T-helper 2 cell treated with Interferon-gamma antibody and Interleukin-4, amounts not matched to agents 5 μg/mL and 100 μg/mL, for 36 hours (primary cell): ENCODE data around the gene SEMA4F.

Experiments
- DNase-seq: peaks from one replicate; pipeline ENCODE4 v3.0.0; 2021; ENCODE audit warnings: low spot score
- H3K27ac Mint-ChIP-seq: one replicate; pipeline ENCODE4 v1.8.0; 2021; ENCODE audit warnings: mild to moderate bottlenecking, mixed read lengths
- H3K27me3 Mint-ChIP-seq: one replicate; pipeline ENCODE4 v1.8.0; 2021; ENCODE audit warnings: low read depth, mixed read lengths
- H3K36me3 Mint-ChIP-seq: one replicate; pipeline ENCODE4 v1.8.0; 2021; ENCODE audit warnings: low read depth, mixed read lengths
- H3K4me1 Mint-ChIP-seq: one replicate; pipeline ENCODE4 v1.8.0; 2021; ENCODE audit warnings: low read depth, mixed read lengths
- H3K4me3 Mint-ChIP-seq: one replicate; pipeline ENCODE4 v1.8.0; 2022; ENCODE audit warnings: mild to moderate bottlenecking, moderate library complexity, mixed read lengths
- H3K9me3 Mint-ChIP-seq: one replicate; pipeline ENCODE4 v1.8.0; 2021; ENCODE audit warnings: mixed read lengths

SEMA4F gene

GRCh38 chr2:74645344-74645743 lies 8.7 kb upstream of the SEMA4F start:
- H3K4me3 Mint-ChIP-seq: no peak overlapping the region
- no peak for DNase-seq
- no peak overlapping the region for H3K27ac Mint-ChIP-seq
- no peaks in the 10 kb centered on the region for H3K9me3 Mint-ChIP-seq
- H3K36me3 Mint-ChIP-seq: peaks cover 2% of the 10 kb centered on the region
- peaks cover 2% of the 10 kb centered on the region for H3K4me1 Mint-ChIP-seq
- peaks cover 32% of the 10 kb centered on the region for H3K27me3 Mint-ChIP-seq

- Mint-ChIP-seq H3K27me3 (peaks cover 30% of the 10 kb centered on the region), H3K4me3 (no peak overlapping the region)
Measured at GRCh38 chr2:74646201-74646600, 7.8 kb upstream of the SEMA4F start.

GRCh38 chr2:74646834-74647482 lies 7.1 kb upstream of the SEMA4F start:
- DNase-seq: no peak
- Mint-ChIP-seq H3K4me3 (no peak overlapping the region), H3K4me1 (peaks cover 2% of the 10 kb centered on the region), H3K27me3 (peaks cover 29% of the 10 kb centered on the region), H3K27ac (no peak overlapping the region), H3K36me3 (peaks cover 2% of the 10 kb centered on the region), H3K9me3 (no peaks in the 10 kb centered on the region)

More at GRCh38 chr2:74646201-74646600, 7.8 kb upstream of the SEMA4F start:
- DNase-seq: no peak
- H3K36me3 Mint-ChIP-seq: peaks cover 2% of the 10 kb centered on the region
- H3K4me1 Mint-ChIP-seq: peaks cover 2% of the 10 kb centered on the region
- no peaks in the 10 kb centered on the region for H3K9me3 Mint-ChIP-seq
- no peak overlapping the region for H3K27ac Mint-ChIP-seq

GRCh38 chr2:74648009-74648443 lies 6.0 kb upstream of the SEMA4F start, which contains the start of gene M1AP:
M1AP (minus strand) TSS chr2:74648330; CDS start chr2:74640275, 8,055 bp downstream.
- Mint-ChIP-seq H3K4me1 (peaks cover 6% of the 10 kb centered on the region), H3K27ac (no peak within 1 kb of the TSS), H3K27me3 (peaks cover 26% of the 10 kb centered on the region), H3K4me3 (no peak within 1 kb of the TSS), H3K9me3 (no peaks in the 10 kb centered on the region), H3K36me3 (peaks cover 2% of the 10 kb centered on the region)
- DNase-seq: no peak

GRCh38 chr2:74653589-74653984 lies 460 bp upstream of the SEMA4F start:
- Mint-ChIP-seq H3K27ac (no peak overlapping the region), H3K4me1 (peaks cover 13% of the 10 kb centered on the region), H3K4me3 (peak overlapping the region; percentile 74), H3K9me3 (no peaks in the 10 kb centered on the region), H3K27me3 (peaks cover 26% of the 10 kb centered on the region), H3K36me3 (no peaks in the 10 kb centered on the region)
- DNase-seq: no peak

- Mint-ChIP-seq H3K4me3 (no peak overlapping the region), H3K9me3 (no peaks in the 10 kb centered on the region), H3K27me3 (peaks cover 16% of the 10 kb centered on the region), H3K36me3 (no peaks in the 10 kb centered on the region), H3K27ac (no peak overlapping the region), H3K4me1 (peaks cover 13% of the 10 kb centered on the region)
- no peak for DNase-seq
Measured at GRCh38 chr2:74655579-74655978, 1.5 kb downstream of the SEMA4F start.

- Mint-ChIP-seq H3K4me3 (no peak overlapping the region), H3K27me3 (peaks cover 14% of the 10 kb centered on the region), H3K27ac (no peak overlapping the region), H3K4me1 (peaks cover 8% of the 10 kb centered on the region), H3K36me3 (no peaks in the 10 kb centered on the region), H3K9me3 (no peaks in the 10 kb centered on the region)
- no peak for DNase-seq
Measured at GRCh38 chr2:74658516-74658915, 4.5 kb downstream of the SEMA4F start.

- H3K36me3 Mint-ChIP-seq: no peaks in the 10 kb centered on the region
- H3K27ac Mint-ChIP-seq: no peak overlapping the region
- no peaks in the 10 kb centered on the region for H3K9me3 Mint-ChIP-seq
- H3K4me1 Mint-ChIP-seq: peaks cover 6% of the 10 kb centered on the region
- no peak overlapping the region for H3K4me3 Mint-ChIP-seq
- no peak for DNase-seq
- peaks cover 14% of the 10 kb centered on the region for H3K27me3 Mint-ChIP-seq
Measured at GRCh38 chr2:74659462-74659861, 5.4 kb downstream of the SEMA4F start.

GRCh38 chr2:74668087-74668486 lies 14.0 kb downstream of the SEMA4F start:
- Mint-ChIP-seq H3K27me3 (no peaks in the 10 kb centered on the region), H3K4me1 (no peaks in the 10 kb centered on the region), H3K36me3 (no peaks in the 10 kb centered on the region), H3K27ac (no peak overlapping the region), H3K4me3 (no peak overlapping the region), H3K9me3 (no peaks in the 10 kb centered on the region)
- no peak for DNase-seq

- no peak overlapping the region for H3K4me3 Mint-ChIP-seq
- H3K27me3 Mint-ChIP-seq: no peaks in the 10 kb centered on the region
- H3K4me1 Mint-ChIP-seq: no peaks in the 10 kb centered on the region
- H3K27ac Mint-ChIP-seq: no peak overlapping the region
- H3K36me3 Mint-ChIP-seq: no peaks in the 10 kb centered on the region
- DNase-seq: no peak
- no peaks in the 10 kb centered on the region for H3K9me3 Mint-ChIP-seq
Measured at GRCh38 chr2:74670263-74670662, 16.2 kb downstream of the SEMA4F start.

GRCh38 chr2:74671479-74671878 lies 17.4 kb downstream of the SEMA4F start:
- Mint-ChIP-seq H3K9me3 (no peaks in the 10 kb centered on the region), H3K4me1 (no peaks in the 10 kb centered on the region), H3K36me3 (no peaks in the 10 kb centered on the region), H3K27ac (no peak overlapping the region), H3K4me3 (no peak overlapping the region), H3K27me3 (no peaks in the 10 kb centered on the region)
- no peak for DNase-seq

- Mint-ChIP-seq H3K4me3 (no peak overlapping the region), H3K4me1 (no peaks in the 10 kb centered on the region), H3K9me3 (no peaks in the 10 kb centered on the region), H3K27me3 (no peaks in the 10 kb centered on the region), H3K27ac (no peak overlapping the region), H3K36me3 (no peaks in the 10 kb centered on the region)
- DNase-seq: no peak
Measured at GRCh38 chr2:74673826-74674528, 19.9 kb downstream of the SEMA4F start.

GRCh38 chr2:74675090-74675489 lies 21.0 kb downstream of the SEMA4F start:
- Mint-ChIP-seq H3K9me3 (no peaks in the 10 kb centered on the region), H3K4me3 (no peak overlapping the region), H3K27ac (no peak overlapping the region), H3K27me3 (no peaks in the 10 kb centered on the region), H3K4me1 (no peaks in the 10 kb centered on the region), H3K36me3 (no peaks in the 10 kb centered on the region)
- no peak for DNase-seq

GRCh38 chr2:74676331-74676730 lies 22.3 kb downstream of the SEMA4F start:
- no peaks in the 10 kb centered on the region for H3K36me3 Mint-ChIP-seq
- no peak overlapping the region for H3K4me3 Mint-ChIP-seq

More at GRCh38 chr2:74676331-74676730, 22.3 kb downstream of the SEMA4F start:
- no peak for DNase-seq
- no peak overlapping the region for H3K27ac Mint-ChIP-seq
- H3K4me1 Mint-ChIP-seq: no peaks in the 10 kb centered on the region
- H3K27me3 Mint-ChIP-seq: no peaks in the 10 kb centered on the region
- H3K9me3 Mint-ChIP-seq: no peaks in the 10 kb centered on the region
